ENCODE results near the gene OR6B2. TPM values are rescaled to one million over a fixed set of nuclear protein-coding genes. Genes with fewer than 3 reads are reported as not detected.
"Not testable (repeated sequence)": the region's sequence is repeated elsewhere in the genome, so short reads cannot be mapped to it uniquely, and the experiment has no call there.

Gene OR6B2
- total RNA-seq, 2 donors from 2014 or later = not detected

GRCh38 chr2:240051697-240052096, 21.5 kb upstream of the OR6B2 start:
- Histone ChIP-seq H3K9ac (ENCODE audit: low read depth in 2 of 2, low read length in 2 of 2) (no peak overlapping the region), H3K4me1 (no peaks in the 10 kb centered on the region), H3K27me3 (no peaks in the 10 kb centered on the region), H3K27ac (no peak overlapping the region), H3K9me3 (no peaks in the 10 kb centered on the region), H3K4me3 (no peak overlapping the region), H3K36me3 (no peaks in the 10 kb centered on the region)
- TF ChIP-seq CTCF (IDR thresholded peaks at IDR 0.05) = no peak
- DNase-seq = no peak
- intact Hi-C loops (cut with DNase I) = no loop called here

GRCh38 chr2:240050278-240050677, 20.0 kb upstream of the OR6B2 start:
- no peak overlapping the region for H3K27ac ChIP-seq
- H3K27me3 ChIP-seq = no peaks in the 10 kb centered on the region
- H3K9me3 ChIP-seq = no peaks in the 10 kb centered on the region
- DNase-seq = no peak
- no peak overlapping the region for H3K9ac ChIP-seq (ENCODE audit: low read depth in 2 of 2, low read length in 2 of 2)
- no peaks in the 10 kb centered on the region for H3K4me1 ChIP-seq
- no peak for TF ChIP-seq CTCF (IDR thresholded peaks at IDR 0.05)
- intact Hi-C loops (cut with DNase I) = no loop called here
- no peaks in the 10 kb centered on the region for H3K36me3 ChIP-seq
- H3K4me3 ChIP-seq = no peak overlapping the region

- no peak for DNase-seq
- H3K9me3 ChIP-seq = no peaks in the 10 kb centered on the region
- no peaks in the 10 kb centered on the region for H3K27me3 ChIP-seq
- no peak for TF ChIP-seq CTCF (IDR thresholded peaks at IDR 0.05)
- no peaks in the 10 kb centered on the region for H3K4me1 ChIP-seq
- H3K9ac ChIP-seq (ENCODE audit: low read depth in 2 of 2, low read length in 2 of 2) = no peak overlapping the region
- no peak overlapping the region for H3K4me3 ChIP-seq
- no peaks in the 10 kb centered on the region for H3K36me3 ChIP-seq
- intact Hi-C loops (cut with DNase I) = no loop called here
- no peak overlapping the region for H3K27ac ChIP-seq
Observed at GRCh38 chr2:240048237-240048636, 18.0 kb upstream of the OR6B2 start.

- DNase-seq = no peak
- no peaks in the 10 kb centered on the region for H3K27me3 ChIP-seq
- H3K4me3 ChIP-seq = no peak overlapping the region
- H3K36me3 ChIP-seq = no peaks in the 10 kb centered on the region
- no peak overlapping the region for H3K9ac ChIP-seq (ENCODE audit: low read depth in 2 of 2, low read length in 2 of 2)
- H3K27ac ChIP-seq = no peak overlapping the region
- H3K4me1 ChIP-seq = no peaks in the 10 kb centered on the region
- H3K9me3 ChIP-seq = no peaks in the 10 kb centered on the region
- TF ChIP-seq CTCF (IDR thresholded peaks at IDR 0.05) = no peak
- intact Hi-C loops (cut with DNase I) = no loop called here
Observed at GRCh38 chr2:240045098-240045497, 14.9 kb upstream of the OR6B2 start.

GRCh38 chr2:240044096-240044495, 13.9 kb upstream of the OR6B2 start:
- H3K4me3 ChIP-seq; H3K27me3 ChIP-seq; DNase-seq; H3K27ac ChIP-seq; H3K36me3 ChIP-seq; H3K4me1 ChIP-seq; H3K9me3 ChIP-seq; intact Hi-C loops (cut with DNase I); H3K9ac ChIP-seq (ENCODE audit: low read depth in 2 of 2, low read length in 2 of 2): not testable (repeated sequence)

- no peak for TF ChIP-seq CTCF (IDR thresholded peaks at IDR 0.05)
- Histone ChIP-seq H3K36me3 (no peaks in the 10 kb centered on the region), H3K9ac (ENCODE audit: low read depth in 2 of 2, low read length in 2 of 2) (no peak overlapping the region), H3K4me3 (no peak overlapping the region), H3K27ac (no peak overlapping the region), H3K27me3 (no peaks in the 10 kb centered on the region), H3K9me3 (no peaks in the 10 kb centered on the region), H3K4me1 (no peaks in the 10 kb centered on the region)
- intact Hi-C loops (cut with DNase I) = no loop called here
- DNase-seq = no peak
Observed at GRCh38 chr2:240043279-240043989, 13.2 kb upstream of the OR6B2 start.
